AG04450 (cell line): Measurements from ENCODE around the gene CTCFL. TPM values are rescaled to one million over a fixed set of nuclear protein-coding genes. Genes with fewer than 3 reads are reported as not detected.

ENCODE experiments used
- CTCF ChIA-PET: fragments of 300-600, 350-600 bp; formaldehyde crosslinking; extraction: SDS; loops from one replicate; lab custom pipeline; 2022; ENCODE audit warnings: antibody characterized with exemption, inconsistent platforms; lab: Charles Lee
- POLR2A ChIA-PET: fragments of 350-600 bp; formaldehyde crosslinking; extraction: SDS; loops from one replicate; lab custom pipeline; 2021; ENCODE audit warnings: antibody characterized with exemption, inconsistent platforms; lab: Yijun Ruan, JAX
- DNase-seq: peaks from one replicate; pipeline ENCODE4 v3.0.0-alpha.2; 2011; ENCODE audit warnings: low read depth, low spot score
- H3K27ac ChIP-seq: one replicate; pipeline ENCODE4 v1.5.1; 2012; ENCODE audit warnings: low read depth, low read length, control low read depth
- H3K27me3 ChIP-seq: one replicate; pipeline ENCODE4 v1.6.0; 2012; ENCODE audit warnings: low read length; ENCODE audit not compliant: control insufficient read depth, insufficient read depth
- H3K4me3 ChIP-seq: 2 replicates; pipeline ENCODE4 v1.5.1; 2011; ENCODE audit warnings: mild to moderate bottlenecking, low read depth, low read length, control low read depth
- H3K9me3 ChIP-seq: 2 replicates; pipeline ENCODE4 v1.5.1; 2012; ENCODE audit warnings: low read length; ENCODE audit not compliant: control insufficient read depth, insufficient read depth
- polyA plus RNA-seq: library from polyadenylated mRNA; depleted of rRNA; stranded (reverse); fragments of >200 nt; gene quantifications from 2 replicates; pipeline ENCODE4 v1.2.3, GENCODE V29; 2011
- TF ChIP-seq, protein P1 (sequence below): IDR thresholded peaks from 2 replicates; pipeline ENCODE4 v1.5.1; 2011; ENCODE audit warnings: low read depth, low read length, control low read depth, inconsistent platforms

Gene CTCFL
- polyA plus RNA-seq, 1 experiment = not detected

DNA sequence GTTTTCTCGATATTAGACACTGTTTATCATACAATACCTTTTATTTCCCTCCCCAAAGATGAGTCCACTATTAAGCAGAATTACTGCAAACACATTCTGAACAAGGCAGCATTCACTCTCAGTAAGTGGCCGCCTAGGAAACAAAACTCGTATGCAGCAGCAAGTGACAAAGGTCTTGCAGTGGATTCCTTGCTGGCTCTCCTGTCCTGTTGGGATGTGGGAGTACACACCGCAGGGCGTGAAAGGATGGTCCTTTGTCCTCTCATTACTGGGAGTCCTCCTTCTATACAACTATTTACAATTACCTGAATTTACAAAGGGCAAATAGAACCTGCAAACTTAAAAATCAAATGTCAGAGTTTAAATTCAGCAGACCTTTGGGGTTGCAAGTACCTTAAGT lies 16.1 kb downstream of the CTCFL start:
- POLR2A ChIA-PET = no interaction called here

DNA sequence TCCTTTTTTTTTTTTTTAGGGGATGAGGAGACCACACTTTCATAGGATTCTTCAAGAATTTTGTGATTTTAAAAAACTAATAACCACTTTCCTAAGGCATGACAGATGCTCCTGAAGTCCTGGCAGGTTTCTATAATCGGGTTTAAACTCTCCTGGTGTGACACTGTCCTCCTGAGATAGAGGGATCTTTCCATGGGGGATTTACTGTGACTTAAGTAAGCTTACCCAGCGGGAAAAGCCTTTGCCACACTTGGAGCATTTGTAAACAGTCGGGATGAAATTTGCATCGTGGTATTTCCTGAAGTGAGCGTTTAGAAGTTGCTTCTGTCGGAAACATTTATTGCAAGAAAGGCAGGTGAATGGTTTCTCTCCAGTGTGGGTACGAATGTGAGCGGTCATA lies 16.6 kb downstream of the CTCFL start:
- CTCF ChIA-PET = interaction anchor here (1.5 kb wide), 1 partner anchor 14 kb away, joined by 3 read pairs; no protein-coding TSS in a partner anchor
- DNase-seq = no peak
- Histone ChIP-seq H3K4me3 (no peak overlapping the region), H3K9me3 (no peaks in the 10 kb centered on the region), H3K27ac (no peak overlapping the region), H3K27me3 (peaks cover 12% of the 10 kb centered on the region)
- TF ChIP-seq, protein P1, sequence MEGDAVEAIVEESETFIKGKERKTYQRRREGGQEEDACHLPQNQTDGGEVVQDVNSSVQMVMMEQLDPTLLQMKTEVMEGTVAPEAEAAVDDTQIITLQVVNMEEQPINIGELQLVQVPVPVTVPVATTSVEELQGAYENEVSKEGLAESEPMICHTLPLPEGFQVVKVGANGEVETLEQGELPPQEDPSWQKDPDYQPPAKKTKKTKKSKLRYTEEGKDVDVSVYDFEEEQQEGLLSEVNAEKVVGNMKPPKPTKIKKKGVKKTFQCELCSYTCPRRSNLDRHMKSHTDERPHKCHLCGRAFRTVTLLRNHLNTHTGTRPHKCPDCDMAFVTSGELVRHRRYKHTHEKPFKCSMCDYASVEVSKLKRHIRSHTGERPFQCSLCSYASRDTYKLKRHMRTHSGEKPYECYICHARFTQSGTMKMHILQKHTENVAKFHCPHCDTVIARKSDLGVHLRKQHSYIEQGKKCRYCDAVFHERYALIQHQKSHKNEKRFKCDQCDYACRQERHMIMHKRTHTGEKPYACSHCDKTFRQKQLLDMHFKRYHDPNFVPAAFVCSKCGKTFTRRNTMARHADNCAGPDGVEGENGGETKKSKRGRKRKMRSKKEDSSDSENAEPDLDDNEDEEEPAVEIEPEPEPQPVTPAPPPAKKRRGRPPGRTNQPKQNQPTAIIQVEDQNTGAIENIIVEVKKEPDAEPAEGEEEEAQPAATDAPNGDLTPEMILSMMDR = no peak
- POLR2A ChIA-PET = no interaction called here

More for the DNA sequence above, 16.1 kb downstream of the CTCFL start:
- no peak overlapping the region for H3K4me3 ChIP-seq
- no peak for DNase-seq
- peaks cover 12% of the 10 kb centered on the region for H3K27me3 ChIP-seq
- CTCF ChIA-PET = interaction anchor here (1.5 kb wide), 1 partner anchor 13 kb away, joined by 3 read pairs; no protein-coding TSS in a partner anchor
- H3K27ac ChIP-seq = no peak overlapping the region
- TF ChIP-seq, protein P1 = no peak
- H3K9me3 ChIP-seq = no peaks in the 10 kb centered on the region

DNA sequence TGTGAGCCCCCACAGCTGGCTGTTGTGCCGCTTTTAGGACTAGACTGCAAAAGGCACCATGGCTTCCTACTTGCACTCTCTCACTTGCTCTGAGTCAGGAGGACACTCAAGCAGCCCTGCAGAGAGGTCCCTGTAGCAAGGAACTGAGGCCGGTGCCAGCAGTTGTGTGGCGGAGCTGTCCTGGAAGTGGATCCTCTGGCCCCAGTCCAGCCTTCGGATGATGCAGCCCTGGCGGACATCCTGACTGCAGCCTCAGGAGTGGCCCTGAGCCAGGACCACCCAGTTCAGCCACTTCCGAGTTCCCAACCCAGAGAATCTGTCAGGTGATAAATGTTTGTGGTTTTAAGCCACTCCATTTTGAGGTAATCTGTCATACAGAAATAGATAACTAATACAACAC lies 17.5 kb downstream of the CTCFL start:
- TF ChIP-seq, protein P1 = no peak
- H3K27ac ChIP-seq = no peak overlapping the region
- DNase-seq = no peak
- H3K4me3 ChIP-seq = no peak overlapping the region
- H3K9me3 ChIP-seq = no peaks in the 10 kb centered on the region
- CTCF ChIA-PET = interaction anchor here (1.3 to 1.6 kb wide), 2 partner anchors 126 to 702 kb away, joined by 4 to 5 read pairs; no protein-coding TSS in a partner anchor
- H3K27me3 ChIP-seq = peaks cover 12% of the 10 kb centered on the region
- POLR2A ChIA-PET = no interaction called here

DNA sequence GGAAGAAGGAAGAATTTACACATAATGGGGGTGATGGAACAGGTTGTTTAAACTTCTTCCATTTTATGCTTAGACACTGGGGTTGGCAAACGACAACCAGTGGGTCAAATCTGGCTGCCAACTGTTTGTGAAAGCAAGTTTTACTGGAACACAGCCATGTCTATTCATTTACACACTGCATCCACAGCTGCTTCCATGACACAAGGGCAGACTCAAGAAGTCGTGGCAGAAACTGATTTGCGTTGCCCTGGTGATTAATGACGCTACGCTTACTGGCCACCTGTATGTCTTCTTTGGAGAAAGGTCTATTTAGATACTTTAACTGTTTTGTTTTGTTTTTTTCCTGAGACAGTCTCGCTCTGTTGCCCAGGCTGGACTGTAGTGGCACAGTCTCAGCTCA lies 19.0 kb downstream of the CTCFL start:
- Histone ChIP-seq H3K9me3 (no peaks in the 10 kb centered on the region), H3K27me3 (peaks cover 16% of the 10 kb centered on the region), H3K4me3 (no peak overlapping the region), H3K27ac (no peak overlapping the region)
- DNase-seq = no peak
- POLR2A ChIA-PET = no interaction called here
- CTCF ChIA-PET = interaction anchor here (1.6 kb wide), 1 partner anchor 703 kb away, joined by 4 read pairs; no protein-coding TSS in a partner anchor
- TF ChIP-seq, protein P1 = no peak

DNA sequence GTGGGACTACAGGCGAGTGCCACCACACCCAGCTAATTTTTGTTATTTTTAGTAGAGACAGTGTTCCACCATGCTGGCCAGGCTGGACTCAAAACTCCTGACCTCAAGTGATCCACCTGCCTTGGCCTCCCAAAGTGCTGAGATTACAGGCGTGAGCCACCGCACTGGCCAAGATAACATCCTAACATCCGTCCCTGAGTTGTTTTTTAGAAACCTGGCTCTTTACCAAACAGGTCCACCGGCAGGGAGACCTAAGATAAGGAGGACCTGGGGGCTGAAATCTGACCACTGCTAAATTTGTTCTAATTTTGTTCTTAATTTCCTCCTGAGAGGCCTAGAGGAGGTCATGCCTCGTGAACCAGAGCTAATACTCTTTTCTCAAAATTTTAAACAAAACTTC lies 20.5 kb downstream of the CTCFL start:
- DNase-seq = no peak
- POLR2A ChIA-PET = no interaction called here
- TF ChIP-seq, protein P1 = no peak
- Histone ChIP-seq H3K4me3 (no peak overlapping the region), H3K9me3 (no peaks in the 10 kb centered on the region), H3K27me3 (peaks cover 17% of the 10 kb centered on the region), H3K27ac (no peak overlapping the region)
- CTCF ChIA-PET = interaction anchor here (1.0 to 1.7 kb wide), 2 partner anchors 122 to 123 kb away, joined by 3 read pairs; no protein-coding TSS in a partner anchor
